ENCODE measurements around the gene CMIP. TPM values are rescaled to one million over a fixed set of nuclear protein-coding genes. Genes with fewer than 3 reads are reported as not detected.
A peak's percentile ranks its signal among the peaks of the same experiment; 100 is the strongest.

Gene CMIP
- total RNA-seq, 1 donor from 2014 or later, result 45.8 TPM

DNA sequence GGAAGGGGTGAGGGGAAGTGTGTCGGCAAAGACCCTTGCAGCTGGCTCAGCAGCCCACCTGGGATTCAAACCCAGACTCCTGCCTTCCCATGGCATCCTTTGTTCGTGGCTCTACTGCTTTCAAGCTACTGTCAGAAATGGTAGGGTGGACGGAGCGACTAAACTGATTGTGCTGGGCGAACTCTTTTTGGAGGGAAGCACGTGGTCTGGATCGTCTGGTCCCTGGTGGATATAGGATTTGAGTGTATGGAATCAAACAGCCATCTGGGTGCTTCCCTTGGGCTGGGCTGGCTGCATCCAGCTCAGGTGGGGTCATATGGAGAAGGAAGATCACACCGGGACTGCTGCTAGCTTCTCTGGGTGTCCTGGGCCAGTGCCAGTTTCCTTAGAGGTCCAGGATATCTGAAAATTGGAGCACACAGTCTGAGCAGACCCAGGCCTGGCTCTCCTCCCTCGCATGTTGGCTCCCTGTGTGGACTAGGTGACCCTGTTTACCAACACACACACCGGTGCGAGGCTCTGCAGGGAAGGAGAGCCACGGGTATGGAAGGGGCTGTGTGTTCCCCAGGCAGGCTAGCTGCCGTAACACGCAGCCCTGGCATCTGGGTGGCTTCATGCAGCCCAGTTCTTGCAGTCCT, 8.6 kb downstream of the CMIP start:
- peaks cover 23% of the 10 kb centered on the region for H3K36me3 Mint-ChIP-seq (ENCODE audit: low read depth)
- intact Hi-C loops (cut with micrococcal nuclease), result no loop called here
- H3K4me1 Mint-ChIP-seq (ENCODE audit: low read depth), result peaks cover 48% of the 10 kb centered on the region
- no peaks in the 10 kb centered on the region for H3K27me3 Mint-ChIP-seq (ENCODE audit: insufficient read depth)
- DNase-seq (ENCODE audit: low spot score), result no peak
- no peak overlapping the region for H3K27ac Mint-ChIP-seq
- H3K4me3 Mint-ChIP-seq, result peak overlapping the region; percentile 8
- H3K9me3 Mint-ChIP-seq, result peaks cover 9% of the 10 kb centered on the region

DNA sequence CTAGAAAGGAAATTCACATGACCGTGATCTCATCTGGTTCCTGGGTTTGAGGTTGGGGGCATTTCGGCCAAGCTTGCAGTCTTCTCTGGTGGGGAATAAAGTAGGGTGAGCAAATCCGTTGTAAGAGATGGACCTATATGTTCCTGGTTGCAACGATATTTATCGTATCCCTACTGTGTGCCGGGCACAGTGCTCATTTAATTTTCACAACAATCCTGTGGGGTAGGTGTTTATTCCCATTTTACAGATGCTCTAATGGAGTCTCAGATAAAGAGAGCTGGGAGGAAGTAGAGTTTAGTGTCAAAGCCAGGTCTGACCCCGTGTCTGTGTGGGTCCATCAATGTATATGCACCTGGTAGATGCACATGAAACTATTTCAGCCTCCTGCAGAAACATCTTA, 9.4 kb downstream of the CMIP start:
- no peak overlapping the region for H3K4me3 Mint-ChIP-seq
- intact Hi-C loops (cut with micrococcal nuclease), result no loop called here
- no peak overlapping the region for H3K27ac Mint-ChIP-seq
- DNase-seq (ENCODE audit: low spot score), result no peak
- no peaks in the 10 kb centered on the region for H3K27me3 Mint-ChIP-seq (ENCODE audit: insufficient read depth)
- H3K9me3 Mint-ChIP-seq, result peaks cover 9% of the 10 kb centered on the region
- H3K36me3 Mint-ChIP-seq (ENCODE audit: low read depth), result peaks cover 27% of the 10 kb centered on the region
- H3K4me1 Mint-ChIP-seq (ENCODE audit: low read depth), result peaks cover 45% of the 10 kb centered on the region

DNA sequence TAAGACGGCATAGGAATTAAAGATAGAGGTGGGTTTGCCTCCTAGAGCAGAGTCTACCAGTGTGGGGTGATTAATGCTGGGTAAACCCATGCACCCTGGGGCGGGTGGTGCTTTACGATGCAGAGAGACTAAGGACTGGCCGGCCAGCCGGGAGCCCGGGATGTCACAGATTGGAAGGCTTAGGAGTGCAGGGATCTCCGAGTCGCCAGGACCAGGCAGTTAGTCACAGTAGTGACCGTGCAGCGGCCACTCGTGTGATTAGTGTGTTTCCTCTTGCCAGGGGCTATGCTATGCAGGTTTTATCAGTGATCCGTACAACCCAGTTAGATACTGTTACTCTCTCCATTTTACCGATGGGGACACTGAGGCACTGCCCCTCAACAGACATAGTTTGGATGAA, 10.4 kb downstream of the CMIP start:
- intact Hi-C loops (cut with micrococcal nuclease), result no loop called here
- peaks cover 9% of the 10 kb centered on the region for H3K9me3 Mint-ChIP-seq
- H3K36me3 Mint-ChIP-seq (ENCODE audit: low read depth), result peaks cover 27% of the 10 kb centered on the region
- peaks cover 45% of the 10 kb centered on the region for H3K4me1 Mint-ChIP-seq (ENCODE audit: low read depth)
- no peak overlapping the region for H3K27ac Mint-ChIP-seq
- H3K4me3 Mint-ChIP-seq, result no peak overlapping the region
- no peaks in the 10 kb centered on the region for H3K27me3 Mint-ChIP-seq (ENCODE audit: insufficient read depth)
- no peak for DNase-seq (ENCODE audit: low spot score)

DNA sequence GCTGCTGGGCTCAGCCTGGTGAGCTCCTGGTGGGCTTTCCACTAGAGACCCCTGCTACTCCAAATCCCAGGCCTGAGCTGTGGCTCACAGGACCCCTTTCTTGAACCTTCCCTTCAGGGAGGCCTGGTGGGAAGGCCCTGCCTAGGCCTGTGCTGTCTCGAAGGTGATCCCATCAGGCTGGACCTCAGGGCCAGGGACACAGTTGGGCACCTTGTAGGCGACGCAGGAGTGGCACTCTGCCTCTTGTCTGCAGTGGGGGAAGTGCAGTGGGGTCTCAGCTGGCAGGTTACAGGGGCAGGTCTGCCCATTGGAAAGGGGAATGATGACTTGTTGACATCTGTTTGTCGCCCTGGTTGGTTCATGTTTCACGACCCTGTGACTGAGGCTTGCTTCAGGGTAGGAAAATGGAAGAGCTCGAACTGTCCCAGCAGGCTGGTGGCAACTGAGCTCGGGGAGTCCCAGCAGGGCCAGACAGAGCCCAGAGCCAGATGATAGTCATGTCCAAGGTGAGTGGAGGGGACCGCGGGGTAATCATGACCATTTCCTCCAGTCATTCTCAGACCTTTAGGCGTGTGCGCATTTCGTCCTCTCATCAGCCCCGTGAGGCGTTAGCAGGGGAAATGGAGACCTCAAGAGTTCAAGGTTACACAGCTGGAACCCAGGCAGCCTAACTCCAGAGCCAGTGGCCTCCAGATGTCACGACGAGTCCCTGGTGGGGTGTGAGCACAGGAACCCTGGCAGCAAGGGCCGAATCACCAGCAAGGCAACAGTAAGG, 11.3 kb downstream of the CMIP start:
- peaks cover 42% of the 10 kb centered on the region for H3K4me1 Mint-ChIP-seq (ENCODE audit: low read depth)
- intact Hi-C loops (cut with micrococcal nuclease), result no loop called here
- peaks cover 24% of the 10 kb centered on the region for H3K36me3 Mint-ChIP-seq (ENCODE audit: low read depth)
- no peak for DNase-seq (ENCODE audit: low spot score)
- no peaks in the 10 kb centered on the region for H3K27me3 Mint-ChIP-seq (ENCODE audit: insufficient read depth)
- H3K4me3 Mint-ChIP-seq, result no peak overlapping the region
- H3K27ac Mint-ChIP-seq, result no peak overlapping the region
- H3K9me3 Mint-ChIP-seq, result peaks cover 7% of the 10 kb centered on the region

DNA sequence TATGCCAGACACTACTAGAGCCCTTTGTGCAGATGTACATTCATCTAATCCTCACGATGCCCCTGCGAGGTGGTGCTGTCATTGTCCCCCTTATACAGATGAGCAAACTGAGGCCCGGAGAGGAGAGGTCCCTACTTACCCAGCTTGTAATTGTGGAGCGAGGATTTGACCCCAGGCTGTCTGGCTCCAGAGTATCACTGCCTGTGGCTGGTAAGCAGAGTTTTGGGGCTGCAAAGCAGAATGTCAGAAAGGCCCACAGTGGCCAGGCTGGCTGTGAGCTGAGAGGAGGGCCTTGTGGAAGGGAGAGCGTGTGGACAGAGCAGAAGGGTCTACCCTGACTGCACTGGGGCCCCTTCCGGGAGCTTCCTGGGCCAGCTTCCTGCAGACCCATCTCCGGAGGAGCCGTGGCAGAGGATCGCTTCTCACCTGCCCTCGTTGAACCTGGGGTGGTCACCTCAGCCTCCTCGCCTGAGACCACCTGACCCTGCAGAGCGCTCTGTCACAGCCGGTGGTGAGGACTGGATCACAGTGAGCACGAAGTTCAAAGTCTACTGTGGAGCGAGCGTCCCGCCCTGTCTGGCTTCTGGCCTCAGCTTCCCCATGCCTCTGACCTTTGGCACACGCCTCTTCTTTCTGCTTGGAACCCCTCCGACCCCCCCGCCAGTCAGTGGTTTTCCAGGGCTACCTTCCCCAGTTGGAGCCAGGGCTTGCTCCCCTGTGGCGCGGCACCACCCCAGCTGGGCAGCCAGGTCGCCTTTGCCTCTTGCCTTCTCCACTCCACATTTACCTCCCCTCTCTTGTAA, 12.1 kb downstream of the CMIP start:
- no peak for DNase-seq (ENCODE audit: low spot score)
- Mint-ChIP-seq H3K27me3 (ENCODE audit: insufficient read depth) (no peaks in the 10 kb centered on the region), H3K27ac (no peak overlapping the region), H3K4me3 (no peak overlapping the region), H3K4me1 (ENCODE audit: low read depth) (peaks cover 40% of the 10 kb centered on the region), H3K36me3 (ENCODE audit: low read depth) (peaks cover 18% of the 10 kb centered on the region), H3K9me3 (no peaks in the 10 kb centered on the region)
- intact Hi-C loops (cut with micrococcal nuclease), result no loop called here

DNA sequence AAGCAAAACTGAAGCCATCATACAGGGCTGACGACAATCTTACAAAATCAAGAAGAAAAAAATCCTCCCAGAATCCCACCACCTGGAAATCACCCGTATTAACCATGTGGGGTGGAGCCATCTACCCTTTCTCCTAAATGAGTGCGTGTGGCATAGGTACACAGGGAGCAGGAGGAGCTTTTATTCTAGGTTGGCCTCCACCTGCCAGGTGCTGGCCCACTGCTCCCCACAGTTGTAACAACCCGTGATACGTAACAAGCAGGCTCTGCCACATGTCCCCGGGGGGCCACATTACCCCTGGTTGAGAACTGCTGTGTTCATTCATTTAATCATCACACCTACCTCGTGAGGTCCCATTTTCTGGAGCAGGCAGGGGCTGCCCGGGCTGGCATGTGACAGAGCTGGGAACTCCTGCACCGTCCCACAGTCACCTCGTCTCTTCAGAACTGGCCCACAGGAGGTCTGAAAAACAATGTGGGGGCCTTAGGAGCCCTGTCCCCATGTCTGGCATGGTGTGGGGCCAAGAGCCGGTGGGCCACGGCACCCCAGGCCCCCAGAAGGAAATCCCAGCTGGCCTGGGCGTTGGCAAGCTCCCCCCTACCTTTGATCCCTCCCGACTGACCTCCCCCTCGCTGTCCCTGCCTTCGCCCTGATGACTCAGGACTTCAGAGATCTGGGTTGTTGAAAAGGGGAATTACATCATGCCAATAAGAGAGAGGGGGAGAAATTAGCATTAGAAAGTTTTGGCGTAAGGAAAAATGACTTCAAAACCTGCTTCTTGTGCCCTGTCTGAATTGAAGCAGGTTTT, 12.9 kb downstream of the CMIP start:
- H3K4me3 Mint-ChIP-seq, result no peak overlapping the region
- DNase-seq (ENCODE audit: low spot score), result no peak
- peaks cover 32% of the 10 kb centered on the region for H3K4me1 Mint-ChIP-seq (ENCODE audit: low read depth)
- intact Hi-C loops (cut with micrococcal nuclease), result no loop called here
- no peaks in the 10 kb centered on the region for H3K9me3 Mint-ChIP-seq
- no peaks in the 10 kb centered on the region for H3K27me3 Mint-ChIP-seq (ENCODE audit: insufficient read depth)
- H3K36me3 Mint-ChIP-seq (ENCODE audit: low read depth), result peaks cover 15% of the 10 kb centered on the region
- no peak overlapping the region for H3K27ac Mint-ChIP-seq

DNA sequence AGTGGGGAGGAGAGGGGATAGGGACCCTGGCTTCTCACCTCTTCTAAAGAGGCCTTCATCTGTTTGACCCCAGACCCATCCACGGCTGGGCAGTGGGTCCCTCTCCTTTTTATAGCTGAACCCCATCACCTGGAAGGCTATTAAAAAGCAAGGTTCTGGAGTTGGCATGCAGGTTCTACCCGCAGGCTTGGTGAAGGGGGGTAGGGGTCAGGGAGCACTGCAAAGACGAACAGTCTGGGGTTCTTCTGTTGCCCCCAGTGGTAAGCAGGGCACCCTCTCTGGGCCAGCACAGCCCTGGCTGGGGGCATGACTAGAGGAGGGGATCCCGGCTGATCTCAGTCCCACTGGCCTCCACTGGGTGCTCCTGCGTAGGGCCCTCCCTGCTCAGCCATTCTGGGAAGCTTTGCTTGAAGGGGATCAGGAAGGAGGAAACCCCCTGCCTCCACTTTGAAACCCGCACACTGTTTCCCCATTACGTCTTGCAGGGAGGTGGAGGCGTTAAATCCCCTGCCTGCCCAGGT, 13.6 kb downstream of the CMIP start:
- peaks cover 15% of the 10 kb centered on the region for H3K36me3 Mint-ChIP-seq (ENCODE audit: low read depth)
- H3K4me3 Mint-ChIP-seq, result no peak overlapping the region
- no peak overlapping the region for H3K27ac Mint-ChIP-seq
- intact Hi-C loops (cut with micrococcal nuclease), result no loop called here
- H3K4me1 Mint-ChIP-seq (ENCODE audit: low read depth), result peaks cover 25% of the 10 kb centered on the region
- no peaks in the 10 kb centered on the region for H3K9me3 Mint-ChIP-seq
- no peak for DNase-seq (ENCODE audit: low spot score)
- H3K27me3 Mint-ChIP-seq (ENCODE audit: insufficient read depth), result no peaks in the 10 kb centered on the region

DNA sequence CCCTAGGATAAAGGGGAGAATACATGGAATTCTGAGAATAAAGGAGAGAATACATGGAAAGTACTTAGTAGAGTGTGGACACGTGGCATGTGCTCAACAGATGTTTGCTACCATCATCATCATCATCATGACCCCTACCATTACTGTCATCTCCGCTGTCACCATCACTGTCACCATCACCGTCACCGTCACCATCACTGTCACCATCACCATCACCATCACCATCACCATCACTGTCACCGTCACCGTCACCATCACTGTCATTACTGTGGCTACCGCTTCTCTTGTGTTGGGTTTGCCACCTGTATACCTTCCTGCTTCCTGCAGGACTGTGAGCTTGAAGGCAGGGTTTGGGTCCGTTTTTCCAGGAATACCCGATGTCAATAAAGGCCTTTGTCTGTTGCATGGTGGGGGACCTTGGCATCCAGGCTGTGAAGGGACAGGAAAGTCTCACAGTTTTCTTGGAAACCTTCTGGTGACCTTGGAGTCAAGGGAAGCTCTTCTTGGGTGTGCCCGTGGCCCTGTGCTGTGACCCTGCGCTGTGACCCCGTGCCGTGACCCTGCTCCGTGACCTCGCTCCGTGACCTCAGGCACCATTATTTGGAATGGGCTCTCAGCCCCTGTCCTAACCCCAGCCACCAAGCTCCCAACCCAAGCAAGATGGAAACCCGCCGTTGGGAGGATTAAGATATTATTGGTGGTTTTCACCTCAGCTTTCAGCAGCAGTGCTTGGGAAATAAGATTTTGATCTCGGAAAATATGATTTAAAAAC, 14.4 kb downstream of the CMIP start:
- H3K36me3 Mint-ChIP-seq (ENCODE audit: low read depth), result peaks cover 15% of the 10 kb centered on the region
- intact Hi-C loops (cut with micrococcal nuclease), result no loop called here
- no peaks in the 10 kb centered on the region for H3K27me3 Mint-ChIP-seq (ENCODE audit: insufficient read depth)
- no peak for DNase-seq (ENCODE audit: low spot score)
- no peak overlapping the region for H3K27ac Mint-ChIP-seq
- peaks cover 25% of the 10 kb centered on the region for H3K4me1 Mint-ChIP-seq (ENCODE audit: low read depth)
- H3K4me3 Mint-ChIP-seq, result no peak overlapping the region
- H3K9me3 Mint-ChIP-seq, result no peaks in the 10 kb centered on the region

DNA sequence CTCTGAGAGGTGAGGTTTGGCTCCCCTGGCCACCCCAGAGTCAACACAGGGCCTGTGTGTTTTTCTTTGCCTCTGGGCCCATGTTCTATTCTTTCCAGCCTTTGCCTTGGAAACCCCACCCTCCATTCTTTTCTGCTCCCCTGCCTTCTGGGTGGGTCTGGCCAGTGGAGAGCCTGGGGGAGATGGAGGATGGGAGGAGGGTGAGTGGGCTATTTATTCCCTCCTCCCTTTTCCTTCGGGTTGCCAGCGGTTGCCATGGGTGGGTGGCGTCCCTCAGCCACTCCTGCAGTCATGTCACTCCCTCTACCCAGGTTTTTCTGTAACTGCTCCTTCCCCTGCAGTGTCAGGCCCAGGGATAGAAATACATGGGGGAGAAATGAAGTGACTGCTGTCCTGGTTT, 15.5 kb downstream of the CMIP start:
- Mint-ChIP-seq H3K9me3 (no peaks in the 10 kb centered on the region), H3K36me3 (ENCODE audit: low read depth) (peaks cover 15% of the 10 kb centered on the region), H3K27me3 (ENCODE audit: insufficient read depth) (no peaks in the 10 kb centered on the region), H3K4me1 (ENCODE audit: low read depth) (peaks cover 25% of the 10 kb centered on the region), H3K27ac (no peak overlapping the region), H3K4me3 (no peak overlapping the region)
- intact Hi-C loops (cut with micrococcal nuclease), result no loop called here
- DNase-seq (ENCODE audit: low spot score), result no peak

DNA sequence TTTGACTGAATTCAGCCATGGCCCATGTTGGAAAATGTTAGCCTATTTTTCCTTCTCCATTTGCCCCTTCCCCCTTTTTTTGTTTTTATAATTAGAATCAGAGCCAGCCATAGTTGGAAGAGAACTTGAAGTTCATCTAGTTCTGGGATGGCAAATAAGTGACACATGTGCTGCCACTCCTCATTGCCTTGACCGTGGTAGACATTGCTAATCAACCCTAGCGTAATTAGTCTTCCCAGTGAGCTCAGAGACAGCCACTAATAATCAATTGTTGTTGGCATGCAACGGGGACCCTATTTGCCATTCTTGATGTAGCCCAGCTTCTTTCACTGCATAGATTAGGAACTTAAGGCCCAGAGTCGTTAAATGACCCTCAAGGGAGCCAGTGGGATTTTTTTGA, 16.6 kb downstream of the CMIP start:
- Mint-ChIP-seq H3K4me3 (no peak overlapping the region), H3K27ac (no peak overlapping the region), H3K4me1 (ENCODE audit: low read depth) (peaks cover 33% of the 10 kb centered on the region), H3K36me3 (ENCODE audit: low read depth) (peaks cover 19% of the 10 kb centered on the region), H3K27me3 (ENCODE audit: insufficient read depth) (no peaks in the 10 kb centered on the region), H3K9me3 (no peaks in the 10 kb centered on the region)
- DNase-seq (ENCODE audit: low spot score), result no peak
- intact Hi-C loops (cut with micrococcal nuclease), result no loop called here

DNA sequence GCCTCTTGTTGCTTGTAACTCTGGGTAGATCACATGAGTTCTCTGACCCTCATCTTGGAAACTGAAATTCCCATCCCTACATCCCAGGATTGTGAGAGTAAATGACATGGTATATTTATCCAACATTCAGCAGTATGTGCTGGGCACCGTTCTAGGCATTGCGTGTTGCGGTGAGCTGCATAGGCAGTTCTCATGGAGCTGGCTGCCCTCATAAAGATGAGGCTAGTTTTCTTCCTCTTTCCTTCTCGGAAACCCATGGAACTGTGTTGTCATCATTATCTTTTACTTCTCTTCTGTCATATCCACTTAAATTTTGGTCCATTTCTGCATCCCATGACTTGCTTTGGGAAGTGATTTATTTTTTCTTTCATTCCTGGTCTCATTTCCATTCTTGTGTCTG, 17.2 kb downstream of the CMIP start:
- DNase-seq (ENCODE audit: low spot score), result no peak
- H3K36me3 Mint-ChIP-seq (ENCODE audit: low read depth), result peaks cover 17% of the 10 kb centered on the region
- no peak overlapping the region for H3K4me3 Mint-ChIP-seq
- intact Hi-C loops (cut with micrococcal nuclease), result no loop called here
- H3K27me3 Mint-ChIP-seq (ENCODE audit: insufficient read depth), result no peaks in the 10 kb centered on the region
- H3K9me3 Mint-ChIP-seq, result no peaks in the 10 kb centered on the region
- H3K27ac Mint-ChIP-seq, result no peak overlapping the region
- H3K4me1 Mint-ChIP-seq (ENCODE audit: low read depth), result peaks cover 39% of the 10 kb centered on the region

DNA sequence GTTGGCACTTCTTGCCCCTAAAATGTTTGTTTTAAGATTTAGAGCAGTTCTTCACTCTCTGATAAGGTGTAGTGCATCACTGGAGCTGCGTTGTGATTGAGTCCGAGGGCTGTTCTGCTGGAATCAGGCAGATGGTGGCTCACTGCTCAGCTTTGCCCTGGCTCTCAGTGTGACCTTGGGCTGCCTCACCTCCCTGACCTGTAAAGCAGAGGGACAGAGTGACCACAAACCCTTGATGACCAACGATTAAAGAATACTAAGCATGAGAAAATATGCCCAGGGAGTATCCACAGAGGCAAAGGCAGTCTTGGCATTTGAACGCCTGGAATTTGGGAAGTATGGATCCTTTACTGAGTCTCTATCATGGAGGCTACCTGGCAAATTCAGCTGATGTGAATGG, 18.1 kb downstream of the CMIP start:
- intact Hi-C loops (cut with micrococcal nuclease), result no loop called here
- Mint-ChIP-seq H3K4me1 (ENCODE audit: low read depth) (peaks cover 34% of the 10 kb centered on the region), H3K27me3 (ENCODE audit: insufficient read depth) (no peaks in the 10 kb centered on the region), H3K4me3 (no peak overlapping the region), H3K27ac (no peak overlapping the region), H3K9me3 (no peaks in the 10 kb centered on the region), H3K36me3 (ENCODE audit: low read depth) (peaks cover 13% of the 10 kb centered on the region)
- no peak for DNase-seq (ENCODE audit: low spot score)
